GM19193 (cell line): ENCODE measurements around the gene H19.

Experiments
- POLR2A ChIP-seq: IDR thresholded peaks from 4 replicates; pipeline ENCODE4 v1.6.1; 2011; ENCODE audit not compliant: insufficient read depth, insufficient read length; ENCODE audit errors: extremely low read depth

Gene H19

DNA sequence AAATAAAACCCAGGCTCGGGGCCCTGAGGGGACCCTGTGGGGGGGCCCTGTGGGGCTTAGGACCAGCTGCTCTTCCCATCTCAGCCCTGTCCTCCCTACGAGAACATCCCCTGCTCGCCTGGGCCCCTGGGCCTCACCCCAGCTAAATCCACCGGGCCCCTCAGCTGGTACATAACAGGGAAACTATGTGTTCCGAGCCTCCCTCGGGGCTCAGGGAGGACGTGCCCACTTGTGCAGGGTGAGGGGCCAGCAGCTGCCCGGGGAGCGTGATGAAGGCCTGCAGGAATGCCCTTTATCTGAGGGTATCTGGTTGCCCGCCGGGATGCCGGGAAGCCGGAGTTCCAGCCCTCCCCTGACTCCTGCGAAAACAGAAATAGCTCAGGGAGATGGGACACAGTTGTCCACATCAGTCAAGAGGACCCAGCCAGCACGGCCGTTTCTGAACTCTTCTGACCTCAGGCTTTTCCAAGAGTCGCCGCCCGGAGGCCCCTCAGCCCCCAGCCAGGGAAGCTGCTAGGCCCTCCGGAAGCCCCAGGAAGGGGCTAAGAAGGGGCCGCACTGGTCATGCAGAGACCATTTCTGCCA, 29.9 kb downstream of the H19 start:
- TF ChIP-seq POLR2A, result no peak

DNA sequence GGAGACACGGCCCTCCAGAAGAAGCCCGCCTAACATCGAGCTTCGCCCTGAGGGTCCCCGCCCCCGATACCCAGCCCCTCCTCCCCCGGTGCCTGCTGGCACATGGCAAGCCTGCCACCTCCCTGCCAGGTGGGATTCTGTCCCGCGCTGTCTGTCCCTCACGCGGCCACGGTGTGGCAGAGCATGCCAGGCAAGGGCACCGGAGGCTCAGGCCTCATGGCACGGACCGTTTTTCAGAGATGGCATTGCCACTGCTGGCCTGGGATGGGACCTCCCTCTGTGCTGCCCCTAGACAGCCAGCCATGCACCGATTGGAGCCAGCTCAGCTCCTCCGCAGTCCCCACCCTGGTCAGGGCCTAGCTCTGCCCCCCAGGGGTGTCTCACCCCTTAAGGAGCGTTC, 31.1 kb downstream of the H19 start:
- TF ChIP-seq POLR2A, result no peak

DNA sequence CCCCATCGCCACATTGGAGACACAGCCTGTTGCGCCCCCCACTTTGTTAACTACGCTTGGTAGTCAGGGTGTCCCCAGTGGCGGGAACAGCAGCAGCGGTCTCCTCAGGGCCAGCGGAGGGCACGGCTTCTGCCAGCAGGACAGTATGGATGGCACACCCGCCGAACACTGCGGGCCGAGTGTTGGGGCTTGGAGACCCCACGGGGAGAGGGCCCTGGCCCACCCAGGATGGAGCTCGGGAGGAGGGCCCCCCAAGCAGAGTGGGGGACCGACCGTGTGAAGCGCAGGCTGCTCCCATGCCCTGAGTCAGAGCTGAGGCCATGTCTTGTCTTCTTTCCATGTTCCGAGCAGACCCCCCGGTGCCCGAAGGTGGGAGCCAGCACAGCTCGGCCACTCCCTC, 32.7 kb downstream of the H19 start:
- no peak for TF ChIP-seq POLR2A

DNA sequence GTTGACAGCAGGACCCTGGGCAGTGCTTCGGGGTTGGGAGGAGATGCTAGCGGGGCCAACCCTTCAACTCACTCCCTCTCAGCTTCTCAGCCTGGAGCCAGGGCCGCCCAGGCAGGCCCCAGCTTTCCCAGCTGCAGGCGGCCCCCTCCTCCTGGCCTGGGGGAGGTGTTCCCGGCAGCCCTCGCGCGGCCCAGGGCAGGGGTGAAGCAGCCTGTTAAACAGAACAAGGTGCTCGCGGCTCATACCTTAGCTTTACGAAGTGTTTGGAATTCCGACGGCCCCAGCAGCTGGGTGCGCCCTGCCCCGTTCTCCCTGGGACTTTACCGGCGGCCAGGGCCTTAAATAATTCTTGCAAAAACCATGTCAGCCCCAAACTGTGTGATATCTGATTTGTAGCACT, 33.3 kb downstream of the H19 start:
- TF ChIP-seq POLR2A, result no peak

DNA sequence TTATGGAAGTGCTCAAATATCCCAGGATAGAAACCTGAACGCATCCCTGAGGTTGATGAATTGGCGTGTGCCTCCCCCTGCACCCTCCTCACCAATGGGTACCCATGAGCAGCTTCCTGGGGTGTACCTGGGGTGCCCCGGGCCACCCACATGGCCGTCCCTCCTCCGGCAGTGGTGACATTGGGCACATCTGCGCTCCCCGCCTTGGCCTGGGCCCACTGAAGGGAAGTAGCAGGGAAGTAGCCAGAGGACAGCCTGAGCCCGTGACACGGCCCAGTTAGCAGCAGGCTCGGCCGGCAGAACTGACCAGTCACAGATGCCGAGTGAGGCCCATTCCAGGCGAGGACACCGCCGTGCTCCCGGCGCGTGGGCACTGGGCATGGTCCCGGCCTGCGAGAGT, 33.8 kb downstream of the H19 start:
- no peak for TF ChIP-seq POLR2A

DNA sequence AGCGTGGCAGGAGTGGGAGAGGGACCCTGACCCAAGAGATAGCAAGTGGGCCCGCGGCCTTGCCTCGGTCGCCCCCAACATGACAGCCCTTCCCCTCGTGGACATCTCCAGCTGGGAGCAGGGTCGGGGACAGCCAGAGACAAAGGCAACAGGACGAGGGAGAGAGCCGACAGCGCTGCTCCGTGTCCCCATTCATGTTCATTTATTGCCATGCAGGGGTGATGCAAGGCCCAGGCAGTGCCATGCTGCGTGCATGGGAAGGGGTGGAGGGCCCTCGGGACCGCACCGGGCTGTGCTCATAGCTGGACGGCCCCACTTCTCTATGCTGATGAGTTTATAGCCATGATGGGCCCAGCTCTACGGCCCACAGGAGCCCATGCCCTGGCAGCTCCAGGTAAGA, 37.9 kb downstream of the H19 start:
- TF ChIP-seq POLR2A, result no peak

DNA sequence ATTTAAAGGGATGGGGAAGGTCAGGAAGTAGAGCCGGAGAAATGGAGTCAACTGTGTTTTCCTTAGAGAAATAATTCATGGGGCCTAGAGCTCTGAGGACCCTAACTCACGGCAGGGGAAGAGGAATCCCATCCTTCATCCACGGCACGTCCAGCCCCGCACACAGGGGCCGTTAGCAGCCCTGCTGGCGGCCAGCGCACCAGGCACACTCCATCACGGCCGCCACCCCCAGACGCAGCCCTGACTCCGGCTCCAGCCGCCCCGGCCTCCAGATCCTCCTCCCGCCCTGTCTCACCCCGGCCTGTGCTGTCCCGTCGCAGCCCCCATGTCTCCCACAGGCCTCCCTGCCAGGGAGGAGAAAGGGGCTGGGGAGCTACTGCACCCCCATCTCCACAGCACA, 39.3 kb downstream of the H19 start:
- TF ChIP-seq POLR2A, result no peak

DNA sequence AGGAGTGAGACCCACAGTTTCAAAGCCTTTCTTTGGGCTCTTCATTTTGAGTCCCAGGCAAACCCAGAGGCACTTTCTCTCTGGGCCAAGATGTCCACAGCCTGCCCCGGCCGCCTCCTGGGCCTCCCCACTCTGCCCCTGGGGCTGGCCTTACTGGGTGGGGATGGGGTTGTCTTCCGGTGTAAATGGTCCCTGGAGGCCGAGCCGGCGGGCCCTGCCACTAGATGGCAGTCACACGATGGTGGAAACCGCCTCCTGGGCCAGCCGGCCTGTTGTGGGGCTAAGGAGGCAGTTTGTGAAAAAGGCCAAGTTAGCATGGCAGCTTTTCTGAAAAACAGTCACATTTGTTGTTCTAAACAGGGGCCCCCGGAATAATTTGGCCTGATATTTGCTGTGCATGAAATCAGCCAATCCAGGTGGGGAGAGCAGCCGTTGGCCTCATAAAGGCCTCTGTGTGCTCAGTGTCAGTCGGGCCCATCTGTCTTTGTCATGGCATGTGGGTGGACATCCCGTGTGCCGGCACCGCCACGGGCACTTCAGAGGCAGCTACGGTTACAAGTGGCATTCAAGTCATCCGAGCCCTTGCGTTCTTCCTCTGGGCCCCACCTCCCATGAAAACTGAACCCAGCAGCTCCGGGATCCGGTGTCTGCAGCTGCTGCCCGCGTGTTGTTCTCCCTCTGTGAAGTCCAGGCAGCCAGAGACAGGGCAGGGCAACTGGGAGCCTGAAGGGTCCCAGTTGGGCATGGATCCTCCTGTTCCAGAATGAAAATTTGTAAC, 44.0 kb downstream of the H19 start:
- TF ChIP-seq POLR2A, result no peak

DNA sequence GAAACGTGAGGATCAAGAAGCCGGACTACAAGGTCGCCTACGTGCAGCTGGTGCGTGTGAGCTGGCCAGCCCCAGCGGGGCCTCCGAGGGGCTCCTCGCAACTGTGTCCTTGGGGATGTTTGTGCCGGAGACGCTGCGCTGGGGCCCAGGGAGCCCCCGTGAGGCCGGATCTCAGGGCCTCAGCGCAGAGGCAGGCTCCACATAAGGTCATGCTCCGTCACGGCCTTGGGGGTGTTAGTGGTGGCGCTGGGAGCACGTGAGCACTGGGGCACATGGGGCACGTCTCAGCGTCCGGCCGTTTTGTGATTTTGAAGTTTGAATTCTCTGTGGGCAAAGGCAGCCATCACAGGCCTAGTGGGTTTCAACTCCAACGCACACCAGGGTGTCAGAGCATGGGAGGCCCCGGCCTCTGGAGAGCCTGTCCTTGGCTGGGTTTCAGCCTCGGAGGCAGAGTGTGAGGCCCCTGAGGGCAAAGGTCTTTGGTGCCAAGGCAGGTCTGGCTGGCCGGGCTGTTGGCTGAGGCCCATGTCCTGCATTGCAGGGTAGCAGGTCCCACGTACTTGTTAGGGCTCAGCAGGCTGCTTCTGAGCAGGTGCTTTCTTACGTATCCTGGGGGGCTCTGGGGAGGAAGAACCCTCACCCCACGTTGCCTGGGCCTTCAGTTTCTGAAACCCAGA, 44.7 kb downstream of the H19 start:
- no peak for TF ChIP-seq POLR2A

DNA sequence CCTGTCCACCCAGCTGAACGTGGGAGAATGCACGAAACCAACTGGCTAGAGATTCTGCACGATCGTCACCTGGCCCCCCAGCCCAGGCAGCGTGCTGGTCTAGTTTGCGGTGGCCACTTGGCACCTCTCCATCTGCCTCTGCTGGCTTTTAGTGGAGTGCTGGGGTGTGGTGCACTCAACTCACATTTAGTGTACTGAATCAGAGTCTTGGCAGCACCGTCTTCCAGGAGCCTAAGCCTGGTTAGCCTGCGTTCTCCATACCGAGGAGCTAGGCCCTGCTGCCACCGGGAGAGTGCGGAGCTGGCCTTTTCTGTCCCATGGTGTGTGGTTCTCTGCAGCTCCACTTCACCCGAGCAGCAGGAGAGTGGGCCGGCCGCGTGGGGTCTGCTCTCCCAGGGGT, 47.7 kb downstream of the H19 start:
- no peak for TF ChIP-seq POLR2A

DNA sequence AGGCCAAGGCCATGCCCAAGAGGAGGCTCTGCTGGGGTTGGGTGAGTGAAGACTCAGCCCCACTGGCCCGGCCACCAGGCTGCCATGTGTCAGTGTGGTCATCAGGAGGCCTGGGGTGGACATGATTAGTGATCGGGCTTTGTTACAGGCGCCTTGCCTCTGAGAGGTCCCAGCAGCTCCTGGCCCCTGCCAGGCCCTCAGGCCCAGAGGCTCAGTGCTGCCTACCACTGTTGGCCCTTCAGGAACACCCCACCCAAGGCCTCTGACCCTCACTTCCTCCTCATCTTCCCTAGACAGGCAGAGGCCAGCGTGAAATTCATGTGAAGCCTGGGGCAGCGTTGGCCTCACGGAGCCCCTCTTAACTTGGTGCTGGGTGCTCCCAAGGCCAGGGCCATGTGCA, 48.3 kb downstream of the H19 start:
- TF ChIP-seq POLR2A, result no peak

DNA sequence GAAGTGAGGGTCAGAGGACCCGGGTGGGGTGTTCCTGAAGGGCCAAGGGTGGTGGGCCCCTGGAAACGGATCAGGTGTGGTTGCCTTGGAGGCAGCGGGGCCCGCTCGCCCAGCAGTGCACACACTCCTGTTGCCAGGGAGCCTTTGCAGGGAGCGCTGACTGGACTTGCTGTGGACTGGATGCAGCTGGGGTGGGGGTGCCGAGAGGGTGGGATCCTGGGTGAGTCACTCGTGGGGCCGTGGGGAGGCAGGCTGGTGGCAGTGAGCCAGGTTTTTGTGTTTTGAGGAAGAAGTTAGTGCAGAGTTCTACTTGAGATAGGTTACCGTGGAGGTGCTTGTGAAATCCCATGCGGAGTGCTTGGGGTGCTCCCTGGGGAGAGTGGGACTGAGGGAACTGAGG, 49.3 kb downstream of the H19 start:
- TF ChIP-seq POLR2A, result no peak

DNA sequence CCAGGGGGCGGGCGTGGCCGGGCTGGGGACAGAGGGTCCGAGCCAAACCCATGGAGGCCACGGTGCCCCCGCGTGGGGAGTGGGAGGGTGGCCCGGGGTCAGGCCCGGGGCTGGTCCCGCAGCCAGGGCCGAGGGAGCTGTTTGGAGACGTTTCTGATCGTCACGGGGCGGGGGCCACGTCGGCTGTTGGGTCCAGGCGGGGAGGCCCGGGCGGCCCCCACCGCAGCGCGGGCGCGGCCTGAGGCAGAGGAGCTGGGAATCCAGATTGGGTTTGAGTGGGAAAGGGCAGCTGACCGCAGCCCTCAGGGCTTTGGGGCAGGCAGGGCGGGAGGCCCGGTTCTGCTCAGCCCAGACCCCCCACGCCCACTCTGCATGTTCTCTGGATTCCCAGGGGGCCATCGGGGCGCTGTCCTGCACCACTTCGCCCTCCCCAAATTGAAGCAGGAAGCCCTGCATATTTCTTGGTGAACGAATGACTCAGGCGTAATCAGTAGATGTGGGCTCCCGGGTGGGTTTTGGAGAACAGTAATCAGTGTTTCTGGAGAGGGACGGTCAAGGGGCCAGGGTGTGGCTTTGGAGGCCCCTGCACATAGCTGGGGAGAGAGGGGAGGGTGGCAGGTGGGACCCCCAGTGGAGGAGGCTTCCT, 49.9 kb downstream of the H19 start:
- no peak for TF ChIP-seq POLR2A

DNA sequence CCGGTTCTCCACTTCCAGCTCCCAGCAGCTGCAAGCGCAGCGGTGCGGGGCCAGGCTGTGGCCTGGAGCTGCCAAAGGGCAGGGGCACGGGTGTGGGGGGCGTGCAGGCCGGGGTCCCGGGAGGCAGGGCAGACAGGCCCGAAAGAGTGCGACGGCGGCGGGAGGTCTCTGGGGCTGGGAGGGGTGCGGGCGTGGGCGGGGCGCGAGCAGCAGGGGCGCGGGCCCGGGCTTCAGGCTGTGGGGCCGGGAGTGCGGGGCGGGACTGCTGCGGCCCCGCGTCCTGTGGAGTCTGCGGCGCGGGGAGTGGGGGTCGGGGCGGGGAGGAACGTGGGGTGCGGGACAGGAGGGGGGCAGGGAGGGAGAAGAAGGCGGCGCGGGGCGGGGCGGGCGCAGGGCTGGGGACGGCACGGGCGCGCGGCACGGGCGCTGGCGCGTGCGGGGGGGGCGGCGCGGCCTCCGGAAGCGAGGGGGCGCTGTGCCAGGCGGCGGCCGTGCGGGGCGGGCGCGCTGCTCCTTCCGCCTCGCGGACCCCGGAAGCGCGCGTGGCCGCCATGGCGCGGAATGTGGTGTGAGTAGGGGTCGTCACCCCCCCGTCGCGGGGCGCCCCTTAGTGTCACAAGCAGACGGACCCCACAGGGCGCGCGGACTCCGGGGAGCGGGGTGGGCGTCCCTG, 50.7 kb downstream of the H19 start, which contains the start of gene MRPL23:
Gene MRPL23, plus strand, starts transcription at position 521 of the 673 bp plus-strand sequence. Its CDS starts 31 bp downstream, at position 552.
- TF ChIP-seq POLR2A, result no peak
